Frontal cortex (tissue), 4 donors: ENCODE data around the gene PDGFRB. TPM values are rescaled to one million over a fixed set of nuclear protein-coding genes. Genes with fewer than 3 reads are reported as not detected.

ENCODE experiments used
- DNase-seq, 2 donors: peaks; one replicate each; pipeline ENCODE4 v3.0.0; 2012; ENCODE audit warnings: low spot score in 2 of 2
- FAIRE-seq: peaks from 2 replicates; lab custom pipeline; 2012; peaks lifted over from hg19 to GRCh38; lab: Jason Lieb, UNC
- total RNA-seq: library from RNA; depleted of rRNA; stranded (reverse); fragments of >200 nt; gene quantifications from one replicate; pipeline ENCODE4 v1.2.3, GENCODE V29; 2014
- donor health status: control.
- donor health status: control.
- donor health status: control.

The PDGFRB gene
- 12.2 TPM for total RNA-seq

- FAIRE-seq, result no peak
- DNase-seq, result peak; percentile 64 to 77
Observed at GRCh38 chr5:150155258-150156026, at the start of gene PDGFRB. Gene PDGFRB (minus strand): TSS chr5:150155845. CDS start chr5:150137047, 18,798 bp downstream.

- DNase-seq (no peak), FAIRE-seq (no peak)
Observed at GRCh38 chr5:150204590-150204960, 48.9 kb upstream of the PDGFRB start.

GRCh38 chr5:150203832-150204589 lies 48.4 kb upstream of the PDGFRB start:
- DNase-seq (no peak), FAIRE-seq (no peak)

- FAIRE-seq (no peak), DNase-seq (no peak)
Observed at GRCh38 chr5:150202501-150202900, 46.9 kb upstream of the PDGFRB start.

- no peak for FAIRE-seq
- no peak for DNase-seq
Observed at GRCh38 chr5:150197476-150197875, 41.8 kb upstream of the PDGFRB start.

- no peak for FAIRE-seq
- DNase-seq, result no peak
Observed at GRCh38 chr5:150196986-150197385, 41.3 kb upstream of the PDGFRB start.

GRCh38 chr5:150196514-150196913 lies 40.9 kb upstream of the PDGFRB start:
- DNase-seq (no peak), FAIRE-seq (no peak)

- FAIRE-seq (no peak), DNase-seq (no peak)
Observed at GRCh38 chr5:150195736-150196485, 40.3 kb upstream of the PDGFRB start.

- FAIRE-seq, result no peak
- DNase-seq, result peak in 1 of 2 donors; percentile 47
Observed at GRCh38 chr5:150192462-150192861, 36.8 kb upstream of the PDGFRB start.

- DNase-seq (no peak), FAIRE-seq (no peak)
Observed at GRCh38 chr5:150190987-150191386, 35.3 kb upstream of the PDGFRB start.

GRCh38 chr5:150190503-150190979 lies 34.9 kb upstream of the PDGFRB start:
- FAIRE-seq, result no peak

GRCh38 chr5:150189728-150190502 lies 34.3 kb upstream of the PDGFRB start, which contains the start of gene SLC6A7:
Gene SLC6A7 (plus strand): TSS chr5:150190062. CDS start chr5:150190328, 266 bp downstream.
- DNase-seq (peak in 1 of 2 donors; percentile 58), FAIRE-seq (no peak)

More at GRCh38 chr5:150190503-150190979, 34.9 kb upstream of the PDGFRB start:
- DNase-seq, result no peak

- FAIRE-seq, result no peak
- no peak for DNase-seq
Observed at GRCh38 chr5:150189326-150189725, 33.7 kb upstream of the PDGFRB start.

GRCh38 chr5:150188146-150188842 lies 32.6 kb upstream of the PDGFRB start:
- no peak for DNase-seq
- FAIRE-seq, result no peak

GRCh38 chr5:150186897-150187296 lies 31.3 kb upstream of the PDGFRB start:
- DNase-seq (no peak), FAIRE-seq (no peak)

- FAIRE-seq (no peak), DNase-seq (no peak)
Observed at GRCh38 chr5:150186137-150186536, 30.5 kb upstream of the PDGFRB start.

- FAIRE-seq (no peak), DNase-seq (no peak)
Observed at GRCh38 chr5:150184990-150185912, 29.6 kb upstream of the PDGFRB start.

- no peak for DNase-seq
- no peak for FAIRE-seq
Observed at GRCh38 chr5:150184006-150184405, 28.4 kb upstream of the PDGFRB start.
